OCI-LY3 (cell line): ENCODE data around the gene PAM16.

Source experiments
- H2AFZ ChIP-seq: fragments of 200-600, 300-600 bp; shearing (Covaris generic); 2 replicates; pipeline ENCODE4 v1.6.0; 2014; ENCODE audit warnings: antibody characterized with exemption, low read depth, low read length
- H3K27ac ChIP-seq: fragments of 200-600, 300-600 bp; sonication (generic); 2 replicates; pipeline ENCODE4 v1.5.1; 2014; ENCODE audit warnings: mild to moderate bottlenecking, low read length, moderate library complexity, mixed read lengths
- H3K27me3 ChIP-seq: fragments of 200-600, 300-600 bp; sonication (generic); 2 replicates; pipeline ENCODE4 v1.6.1; 2014; ENCODE audit warnings: low read depth, low read length, mixed read lengths
- H3K36me3 ChIP-seq: fragments of 200-600, 300-600 bp; sonication (generic); replicated peaks from 2 replicates; pipeline ENCODE3; 2014; ENCODE audit warnings: low read depth, low read length, mixed read lengths
- H3K4me1 ChIP-seq: fragments of 300-600, 200-600 bp; sonication (generic); 2 replicates; pipeline ENCODE4 v1.6.1; 2014; ENCODE audit warnings: low read length, mixed read lengths
- H3K4me2 ChIP-seq: fragments of 200-600, 300-600 bp; sonication (generic); 2 replicates; pipeline ENCODE4 v1.6.1; 2014; ENCODE audit warnings: low read length, mixed read lengths
- H3K4me3 ChIP-seq: fragments of 300-600, 200-600 bp; sonication (generic); 2 replicates; pipeline ENCODE4 v1.5.1; 2014; ENCODE audit warnings: antibody characterized with exemption, mild to moderate bottlenecking, low read length, moderate library complexity
- H3K79me2 ChIP-seq: fragments of 300-600, 200-600 bp; shearing (Covaris generic); 2 replicates; pipeline ENCODE4 v1.6.1; 2014; ENCODE audit warnings: mild to moderate bottlenecking, low read length, mixed read lengths
- H3K9ac ChIP-seq: fragments of 300-600, 200-600 bp; shearing (Covaris generic); 2 replicates; pipeline ENCODE4 v1.6.0; 2014; ENCODE audit warnings: mild to moderate bottlenecking, low read length, moderate library complexity
- H3K9me3 ChIP-seq: fragments of 200-600, 300-600 bp; shearing (Covaris generic); 2 replicates; pipeline ENCODE4 v1.6.1; 2014; ENCODE audit warnings: low read length, mixed read lengths; ENCODE audit not compliant: insufficient read depth
- H4K20me1 ChIP-seq: fragments of 200-600, 300-600 bp; sonication (generic); 2 replicates; pipeline ENCODE4 v1.6.1; 2016; ENCODE audit warnings: low read length, mixed read lengths; ENCODE audit not compliant: insufficient read depth
- EZH2phosphoT487 ChIP-seq: fragments of 200-600 bp; shearing (Covaris generic); IDR thresholded peaks from 2 replicates; pipeline ENCODE4 v1.6.1; 2018; ENCODE audit warnings: antibody characterized with exemption, mixed run types, low read depth
- TF ChIP-seq, protein P1 (sequence below): fragments of 200-600, 300-600 bp; sonication (generic); IDR thresholded peaks from 2 replicates; pipeline ENCODE4 v1.5.1; 2014; ENCODE audit warnings: antibody characterized with exemption, low read length, low read depth

PAM16 gene

GRCh38 chr16:4366016-4366415 is 14.9 kb upstream of the PAM16 start:
- TF ChIP-seq, protein P1, sequence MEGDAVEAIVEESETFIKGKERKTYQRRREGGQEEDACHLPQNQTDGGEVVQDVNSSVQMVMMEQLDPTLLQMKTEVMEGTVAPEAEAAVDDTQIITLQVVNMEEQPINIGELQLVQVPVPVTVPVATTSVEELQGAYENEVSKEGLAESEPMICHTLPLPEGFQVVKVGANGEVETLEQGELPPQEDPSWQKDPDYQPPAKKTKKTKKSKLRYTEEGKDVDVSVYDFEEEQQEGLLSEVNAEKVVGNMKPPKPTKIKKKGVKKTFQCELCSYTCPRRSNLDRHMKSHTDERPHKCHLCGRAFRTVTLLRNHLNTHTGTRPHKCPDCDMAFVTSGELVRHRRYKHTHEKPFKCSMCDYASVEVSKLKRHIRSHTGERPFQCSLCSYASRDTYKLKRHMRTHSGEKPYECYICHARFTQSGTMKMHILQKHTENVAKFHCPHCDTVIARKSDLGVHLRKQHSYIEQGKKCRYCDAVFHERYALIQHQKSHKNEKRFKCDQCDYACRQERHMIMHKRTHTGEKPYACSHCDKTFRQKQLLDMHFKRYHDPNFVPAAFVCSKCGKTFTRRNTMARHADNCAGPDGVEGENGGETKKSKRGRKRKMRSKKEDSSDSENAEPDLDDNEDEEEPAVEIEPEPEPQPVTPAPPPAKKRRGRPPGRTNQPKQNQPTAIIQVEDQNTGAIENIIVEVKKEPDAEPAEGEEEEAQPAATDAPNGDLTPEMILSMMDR = no peak
- no peak for TF ChIP-seq EZH2phosphoT487
- Histone ChIP-seq H3K9me3 (no peaks in the 10 kb centered on the region), H3K36me3 (peaks cover 4% of the 10 kb centered on the region), H3K27me3 (no peaks in the 10 kb centered on the region), H3K27ac (no peak overlapping the region), H3K4me3 (no peak overlapping the region), H4K20me1 (peaks cover 2% of the 10 kb centered on the region; the same call in 1 of the 2 replicates), H2AFZ (no peak overlapping the region), H3K79me2 (no peaks in the 10 kb centered on the region), H3K4me1 (no peaks in the 10 kb centered on the region), H3K9ac (no peak overlapping the region), H3K4me2 (no peak overlapping the region)

GRCh38 chr16:4365615-4366014 is 14.5 kb upstream of the PAM16 start:
- H3K9me3 ChIP-seq = no peaks in the 10 kb centered on the region
- no peak overlapping the region for H3K4me2 ChIP-seq
- H3K4me1 ChIP-seq = no peaks in the 10 kb centered on the region
- no peaks in the 10 kb centered on the region for H3K79me2 ChIP-seq
- no peak overlapping the region for H3K9ac ChIP-seq
- H3K4me3 ChIP-seq = no peak overlapping the region
- H3K27ac ChIP-seq = no peak overlapping the region
- H3K36me3 ChIP-seq = peaks cover 4% of the 10 kb centered on the region
- H3K27me3 ChIP-seq = no peaks in the 10 kb centered on the region
- TF ChIP-seq, protein P1 = no peak
- TF ChIP-seq EZH2phosphoT487 = no peak
- H2AFZ ChIP-seq = no peak overlapping the region
- no peaks in the 10 kb centered on the region for H4K20me1 ChIP-seq

- no peak for TF ChIP-seq EZH2phosphoT487
- TF ChIP-seq, protein P1 = no peak
- H3K4me1 ChIP-seq = no peaks in the 10 kb centered on the region
- no peak overlapping the region for H3K27ac ChIP-seq
- H2AFZ ChIP-seq = no peak overlapping the region
- H3K4me2 ChIP-seq = no peak overlapping the region
- no peaks in the 10 kb centered on the region for H3K79me2 ChIP-seq
- no peaks in the 10 kb centered on the region for H4K20me1 ChIP-seq
- H3K36me3 ChIP-seq = peaks cover 4% of the 10 kb centered on the region
- no peak overlapping the region for H3K4me3 ChIP-seq
- no peak overlapping the region for H3K9ac ChIP-seq
- no peaks in the 10 kb centered on the region for H3K9me3 ChIP-seq
- H3K27me3 ChIP-seq = no peaks in the 10 kb centered on the region
Measured at GRCh38 chr16:4365014-4365406, 13.9 kb upstream of the PAM16 start.

DNA sequence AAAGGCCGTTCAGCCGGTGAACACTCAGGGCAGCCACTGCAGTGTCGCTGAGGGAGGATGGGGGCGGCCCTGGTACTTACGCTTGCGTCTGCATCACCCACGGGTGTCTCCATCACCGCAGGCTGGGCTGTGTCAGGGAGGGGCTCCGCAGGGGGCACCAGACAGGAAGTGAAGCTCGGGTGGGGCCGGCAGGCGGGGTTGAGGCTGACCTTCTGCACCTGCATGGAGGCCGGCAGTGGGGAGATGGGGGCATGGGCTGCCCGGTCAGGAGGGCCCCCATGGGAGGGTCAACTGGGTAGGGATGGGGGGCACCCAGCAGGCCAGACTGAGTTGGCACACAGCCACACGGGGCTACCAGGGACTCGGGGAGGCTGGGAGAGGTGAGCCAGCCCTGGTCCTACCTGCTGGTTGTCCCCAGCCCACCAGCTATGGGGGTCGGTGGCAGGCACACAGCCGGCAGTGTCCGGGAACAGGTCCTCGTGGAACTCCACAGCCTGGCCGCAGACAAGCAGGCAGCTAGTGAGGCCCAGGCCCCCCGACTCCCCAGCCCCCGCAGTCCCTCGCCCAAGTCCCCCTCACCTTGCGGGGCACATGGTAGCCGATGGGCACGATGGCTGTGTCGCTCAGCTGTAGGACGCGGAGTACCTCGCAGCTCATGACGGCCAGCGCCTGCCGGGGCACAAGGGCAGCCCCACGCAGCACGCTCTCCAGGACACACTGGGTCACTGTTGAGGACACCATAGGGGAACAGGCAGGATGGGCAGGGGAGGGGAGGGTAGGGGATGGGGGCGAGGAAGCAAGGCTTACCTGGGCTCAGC is 13.3 kb upstream of the PAM16 start:
- Histone ChIP-seq H3K4me1 (no peaks in the 10 kb centered on the region), H3K36me3 (peaks cover 4% of the 10 kb centered on the region), H3K27me3 (no peaks in the 10 kb centered on the region), H3K4me3 (no peak overlapping the region), H3K27ac (no peak overlapping the region), H3K4me2 (no peak overlapping the region), H3K79me2 (no peaks in the 10 kb centered on the region), H3K9me3 (no peaks in the 10 kb centered on the region), H4K20me1 (no peaks in the 10 kb centered on the region), H2AFZ (no peak overlapping the region), H3K9ac (no peak overlapping the region)
- TF ChIP-seq, protein P1 = no peak
- TF ChIP-seq EZH2phosphoT487 = no peak
